Cerebellar nuclear complex (tissue), 1 donor: ENCODE data around the gene UNC93A.
"Not testable (repeated sequence)": the region's sequence is repeated elsewhere in the genome, so short reads cannot be mapped to it uniquely, and the experiment has no call there.

Experiments
- DNase-seq, 2 experiments: peaks; one replicate each; lab custom pipeline; 2025; lab: John Stamatoyannopoulos, UW

The UNC93A gene

DNA sequence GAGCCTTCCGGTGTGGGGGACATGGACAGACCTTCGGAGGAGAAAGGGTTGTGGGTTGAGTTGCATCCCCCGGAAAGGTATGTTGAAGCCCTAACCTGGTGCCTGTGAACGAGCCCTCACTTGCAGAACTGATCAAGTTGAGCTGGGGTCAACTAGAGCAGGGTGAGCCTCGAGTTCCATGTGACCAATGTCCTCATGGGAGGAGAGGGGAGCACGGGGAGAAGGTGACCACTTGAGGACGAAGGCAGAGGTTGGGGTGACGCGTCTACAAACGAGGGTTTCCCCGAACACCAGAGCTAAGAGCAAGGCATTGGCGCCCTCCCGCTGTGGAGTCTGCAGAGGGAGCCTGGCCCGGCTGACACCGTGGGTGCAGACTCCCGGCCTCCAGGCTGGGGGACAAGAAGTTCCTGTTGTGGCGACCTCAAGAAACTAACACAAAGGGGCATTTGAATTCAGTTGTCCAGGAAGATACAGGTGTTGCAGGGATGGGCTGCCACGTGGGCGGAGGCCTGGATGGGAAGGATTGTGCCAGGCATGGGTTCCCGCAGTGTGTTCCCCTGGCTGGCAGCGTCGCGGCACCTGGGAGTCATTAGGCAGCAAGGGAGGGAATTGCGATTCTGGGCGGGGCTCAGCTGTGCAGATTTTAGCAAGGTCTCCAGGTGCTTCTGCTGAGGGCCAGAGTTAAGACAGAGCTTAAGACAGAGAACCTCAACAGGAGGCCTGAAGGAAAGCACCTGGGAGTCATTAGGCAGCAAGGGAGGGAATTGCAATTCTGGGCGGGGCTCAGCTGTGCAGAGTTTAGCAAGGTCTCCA is 20.4 kb upstream of the UNC93A start:
- no peak for DNase-seq

DNA sequence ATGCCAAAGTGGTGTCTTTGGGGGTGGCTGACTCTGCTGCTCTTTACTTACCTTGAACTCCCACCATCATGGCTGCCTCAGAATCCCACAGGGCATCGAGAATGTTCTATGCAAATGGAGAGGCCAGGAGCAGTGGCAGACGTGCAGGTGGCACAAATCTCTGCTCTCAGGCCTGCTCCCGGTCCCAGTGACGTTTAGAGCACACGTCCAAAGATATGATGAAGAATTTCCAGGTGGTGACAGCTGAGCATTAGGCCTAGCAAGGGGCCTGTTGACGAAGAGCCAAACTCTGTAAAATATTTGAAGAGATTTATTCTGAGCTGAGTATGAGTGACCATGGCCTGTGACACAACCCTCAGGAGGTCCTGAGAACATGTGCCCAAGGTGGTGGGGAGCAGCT is 19.0 kb upstream of the UNC93A start:
- DNase-seq, result no peak

DNA sequence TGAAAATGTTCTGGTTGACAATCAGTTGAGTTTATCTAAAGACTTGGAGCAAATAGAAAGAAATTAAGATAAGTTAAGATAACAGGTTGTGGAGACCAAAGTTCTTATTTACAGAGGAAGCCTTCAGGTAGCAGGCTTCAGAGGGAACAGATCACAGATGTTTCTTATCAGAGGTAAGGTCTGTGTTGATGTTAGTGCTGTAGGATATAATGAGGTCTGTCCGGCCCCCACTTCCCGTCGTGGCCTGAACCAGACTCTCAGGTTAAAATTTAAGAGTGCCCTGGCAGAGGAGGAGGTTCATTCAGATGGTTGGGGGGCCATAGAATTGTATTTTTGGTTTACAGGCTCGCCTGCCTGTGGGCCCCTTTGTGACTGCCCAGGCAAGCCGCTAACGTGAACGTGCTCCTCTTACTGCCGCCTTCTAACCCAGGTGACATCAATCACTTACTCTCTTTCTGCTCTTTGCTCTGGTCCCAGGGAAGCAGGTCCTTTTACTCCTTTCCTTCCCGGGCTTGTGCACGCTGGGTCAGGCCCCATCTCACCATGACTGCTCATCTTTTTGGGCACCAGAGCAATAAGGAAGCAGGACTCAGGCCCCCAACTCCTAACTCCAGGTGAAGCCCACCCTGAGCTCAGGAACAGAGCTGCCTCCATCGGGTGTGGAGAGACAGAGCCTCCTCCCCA is 18.3 kb upstream of the UNC93A start:
- no peak for DNase-seq

DNA sequence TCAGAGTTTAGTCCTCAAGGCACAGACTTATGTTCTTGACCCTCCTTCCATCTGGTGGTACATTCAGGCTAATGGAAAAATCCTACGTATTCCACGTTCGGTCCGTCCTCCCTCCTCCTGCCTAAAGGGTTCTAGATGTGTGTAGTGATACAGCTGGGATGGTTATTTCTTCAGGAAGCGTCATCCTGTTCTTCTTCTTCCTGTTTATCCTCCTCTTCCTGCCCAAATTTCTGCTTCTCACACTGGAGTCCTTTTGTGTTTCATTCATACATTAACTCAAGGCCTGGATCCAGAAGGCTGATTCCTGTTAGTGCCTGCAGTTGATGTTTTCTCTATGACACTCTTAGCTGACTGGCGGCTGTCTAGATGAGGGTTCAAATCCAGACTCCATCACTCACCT is 16.8 kb upstream of the UNC93A start:
- no peak for DNase-seq

DNA sequence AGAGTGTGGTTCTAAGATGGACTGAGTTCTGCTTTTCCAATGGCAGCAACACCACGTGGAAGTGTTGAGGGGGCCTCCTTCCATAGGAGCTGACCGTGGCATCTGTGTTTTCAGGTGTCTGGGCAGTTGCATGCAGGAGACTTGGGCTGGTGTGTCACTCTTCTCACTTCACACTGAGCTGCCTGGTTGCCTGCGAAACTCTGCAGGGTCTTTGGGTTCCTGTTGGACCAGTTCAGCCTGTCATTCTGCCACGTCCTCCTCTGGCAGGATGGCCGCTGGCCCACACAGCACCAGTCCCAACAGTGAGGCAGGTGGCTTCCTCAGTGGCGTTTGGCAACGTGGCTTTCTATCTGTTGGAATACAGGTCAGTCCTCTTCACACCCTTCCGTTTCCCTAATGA is 16.1 kb upstream of the UNC93A start:
- no peak for DNase-seq

DNA sequence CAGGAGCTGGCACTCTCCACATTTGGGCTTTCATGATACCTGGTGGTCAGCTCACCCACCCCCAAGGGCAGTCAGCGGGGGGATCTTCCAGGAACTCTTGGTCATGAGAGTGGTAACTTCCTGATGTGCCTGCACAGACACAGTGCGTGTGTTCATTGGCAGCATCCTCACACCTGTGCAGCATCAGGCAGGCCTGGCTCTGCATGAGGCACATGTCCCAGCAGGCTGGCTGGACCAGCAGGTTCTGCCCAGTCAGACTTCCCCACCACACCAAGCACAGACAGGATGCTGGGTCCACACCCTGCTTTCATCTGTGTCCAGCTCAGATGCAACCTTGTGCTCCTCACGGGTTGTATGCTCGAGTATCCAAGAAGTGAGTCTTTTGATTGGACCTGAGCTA is 15.7 kb upstream of the UNC93A start:
- DNase-seq, result no peak

DNA sequence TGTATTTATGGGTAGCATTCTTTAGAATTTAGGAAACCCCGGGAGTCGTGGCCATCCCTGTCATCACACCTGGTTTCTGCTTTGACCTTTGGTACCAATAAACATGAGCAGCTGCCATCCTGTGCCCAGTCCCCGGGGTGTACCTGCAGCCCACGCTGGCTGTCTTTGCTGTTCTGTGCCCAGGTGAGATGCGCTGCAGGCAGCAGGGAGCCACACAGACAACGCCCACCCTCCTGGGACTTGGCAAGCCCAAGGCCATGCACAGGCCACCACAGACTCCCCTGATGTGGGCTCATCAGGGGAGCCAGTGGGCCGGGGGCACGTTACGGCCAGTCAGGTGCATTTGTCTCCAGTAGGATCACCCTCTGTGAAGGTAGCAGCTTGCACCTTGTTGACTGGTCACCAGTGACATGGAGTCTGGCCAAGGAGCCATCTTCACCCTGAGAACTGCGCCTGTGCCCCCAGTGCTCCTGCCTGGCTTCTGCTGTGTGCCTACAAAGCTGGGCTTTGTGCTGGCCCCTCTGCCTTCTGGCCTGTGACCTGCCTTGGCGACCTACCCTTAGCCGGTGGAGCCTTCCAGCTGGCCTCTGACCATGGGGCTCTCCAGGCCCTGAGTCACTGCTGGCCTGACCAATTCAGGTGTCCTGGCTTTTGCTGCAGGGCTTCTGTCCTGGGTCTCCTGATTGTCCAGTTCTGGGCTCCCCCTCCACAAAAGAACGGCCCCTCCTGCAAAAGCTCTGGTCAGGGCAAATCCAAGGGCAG is 14.2 kb upstream of the UNC93A start:
- no peak for DNase-seq

DNA sequence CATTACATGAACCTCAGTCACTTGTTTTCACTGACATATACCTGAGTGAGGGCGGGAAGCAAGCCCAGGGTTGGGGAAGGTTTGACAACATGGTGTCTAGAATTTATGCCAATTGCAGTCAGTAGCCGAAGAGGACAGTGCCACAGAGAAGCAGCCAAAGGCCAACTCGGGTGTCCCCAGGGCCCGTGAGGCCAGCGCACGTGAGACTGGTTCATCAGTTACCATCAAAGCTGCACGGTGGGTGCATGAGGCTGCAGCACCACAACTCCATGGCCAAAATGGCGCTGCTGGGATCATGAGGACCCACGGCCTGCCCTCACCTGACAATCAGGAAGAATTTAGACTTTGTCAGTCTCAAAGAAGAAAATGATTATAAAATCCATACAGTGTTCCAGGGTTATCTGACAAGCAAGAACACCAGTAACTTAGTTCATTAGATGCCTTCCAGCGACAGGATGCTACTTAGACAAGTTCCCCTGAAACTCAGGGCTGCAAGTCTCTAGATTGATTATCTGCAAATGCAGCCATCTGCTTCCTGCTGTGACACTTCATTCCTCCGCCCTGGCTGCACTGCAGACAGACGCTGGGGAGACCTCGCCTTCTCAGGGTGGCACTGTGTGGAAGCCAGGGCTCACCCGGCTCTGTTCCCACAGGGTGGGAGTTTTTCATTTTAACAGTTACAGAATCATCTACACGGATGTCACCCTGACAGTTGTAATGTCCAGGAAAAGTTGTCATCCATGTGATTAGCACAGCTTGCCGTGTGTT is 12.8 kb upstream of the UNC93A start:
- DNase-seq, result not testable (repeated sequence)

DNA sequence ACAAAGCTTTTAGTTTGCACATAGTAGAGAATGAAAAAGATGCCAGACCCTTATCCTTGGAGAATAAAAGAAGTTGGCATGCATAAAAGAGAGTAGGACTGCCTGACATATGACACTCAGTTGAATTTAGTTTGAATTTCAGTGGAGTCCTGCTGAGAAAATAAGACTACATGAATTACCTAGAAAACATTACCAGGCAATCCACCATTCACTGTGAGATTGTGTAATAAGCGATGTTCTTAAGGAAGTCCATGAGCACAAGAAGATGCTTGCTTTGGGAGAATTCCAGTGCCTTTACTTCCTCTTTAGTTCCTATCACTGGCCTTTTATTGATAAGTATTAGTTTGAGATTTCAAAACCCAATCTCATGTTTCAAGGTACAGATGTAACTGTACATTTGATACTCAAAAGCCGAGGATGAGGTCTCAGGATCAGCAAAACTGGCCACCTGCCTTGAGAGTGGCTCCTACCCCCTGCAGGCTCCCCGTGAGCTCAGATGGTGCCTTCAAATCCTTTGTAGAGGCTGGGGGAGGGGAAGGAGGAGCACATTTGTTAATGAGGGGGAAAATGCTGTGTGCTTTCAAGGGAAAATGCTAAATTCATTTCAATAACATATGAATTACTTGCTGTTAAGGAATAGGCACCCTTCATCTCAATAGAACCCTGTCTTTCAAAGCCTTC is 11.2 kb upstream of the UNC93A start:
- DNase-seq, result no peak

DNA sequence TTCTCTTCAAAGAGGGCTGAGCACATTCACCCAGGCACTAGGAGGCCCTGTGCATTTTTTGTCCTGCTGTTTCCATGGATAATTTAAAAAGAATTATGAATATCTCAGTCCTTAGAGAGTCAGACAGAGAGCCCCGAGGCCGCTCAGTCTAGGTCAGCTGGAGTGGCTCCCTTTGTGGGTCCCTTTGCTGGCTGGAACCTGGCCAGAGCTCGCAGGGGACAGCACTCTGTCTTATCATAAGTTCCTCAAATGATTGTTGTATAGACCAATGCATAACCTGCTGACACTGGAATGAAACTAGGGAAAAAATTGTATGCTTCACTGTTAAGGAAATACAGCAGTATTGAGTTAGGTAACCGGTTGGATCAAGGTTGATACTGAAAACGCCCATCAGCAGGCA is 10.6 kb upstream of the UNC93A start:
- not testable (repeated sequence) for DNase-seq

DNA sequence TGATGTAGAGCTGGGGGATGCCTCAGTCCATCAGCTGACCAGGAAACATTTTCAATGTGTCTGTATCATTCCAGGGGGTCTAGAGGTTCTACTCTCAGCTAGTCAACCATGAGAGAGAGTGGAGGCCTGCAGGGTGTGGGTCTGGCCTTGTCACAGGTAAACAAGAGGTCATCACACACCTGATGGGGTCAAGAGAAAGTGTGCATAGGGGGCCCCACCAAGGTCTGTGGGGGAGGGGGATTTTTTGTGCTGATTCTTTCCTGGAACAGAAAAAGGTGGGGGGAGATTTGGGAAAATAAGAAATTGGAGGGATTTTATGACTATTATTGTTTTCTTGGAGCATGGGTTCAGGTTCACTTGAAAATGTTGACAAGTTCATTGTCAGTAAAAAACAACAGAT is 8.9 kb upstream of the UNC93A start:
- no peak for DNase-seq

DNA sequence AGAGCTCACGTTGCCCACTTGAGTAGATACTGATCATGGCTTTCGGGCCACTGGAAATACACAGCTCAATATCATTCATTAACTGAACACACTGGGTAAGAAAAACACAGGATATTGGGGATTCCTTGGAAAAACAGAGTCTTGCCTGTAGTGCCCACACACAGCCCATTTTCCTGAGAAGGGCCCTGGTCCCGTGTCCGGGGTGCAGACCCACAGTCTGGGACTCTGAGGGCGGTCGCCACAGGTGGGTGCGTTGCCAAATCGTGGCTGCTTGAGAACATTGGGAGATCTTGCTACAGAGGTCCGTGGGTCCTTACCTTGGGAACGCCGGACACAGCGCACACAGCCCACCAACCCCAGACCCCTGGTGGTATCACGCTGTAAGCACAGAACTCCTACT is 6.5 kb upstream of the UNC93A start:
- not testable (repeated sequence) for DNase-seq

DNA sequence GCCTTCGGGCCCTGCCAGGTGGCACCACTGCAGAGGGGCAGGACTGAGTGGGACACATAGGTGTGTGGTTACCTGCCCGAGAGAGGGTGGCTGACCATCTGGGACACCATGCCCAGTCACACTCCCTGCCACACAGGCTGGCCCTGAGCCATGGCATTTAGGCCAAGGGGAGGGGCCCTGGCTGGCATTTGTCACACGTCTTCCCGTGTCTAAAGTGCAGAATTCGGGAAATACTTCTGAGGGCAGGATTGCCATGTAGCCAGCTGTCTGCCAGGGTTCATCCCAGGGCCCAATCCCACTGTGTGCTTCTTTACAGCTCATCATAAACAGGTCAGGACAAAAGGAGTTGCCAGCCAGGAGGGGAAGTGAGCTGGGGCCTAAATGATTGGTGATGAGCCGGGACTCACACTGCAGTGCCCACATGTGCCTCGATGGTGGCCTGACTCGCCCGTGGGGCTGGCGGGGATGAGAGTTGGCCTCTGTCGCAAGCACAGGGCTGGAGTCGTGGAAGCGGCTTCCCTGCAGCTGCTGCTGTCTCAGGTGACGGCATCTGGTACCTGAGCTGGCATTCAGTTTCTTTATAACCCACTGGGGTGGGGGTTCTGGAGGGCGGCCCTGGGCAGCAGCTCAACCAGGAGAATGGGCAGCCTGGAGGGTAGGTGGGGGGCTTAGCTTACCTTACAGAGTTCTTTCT is 5.9 kb upstream of the UNC93A start:
- no peak for DNase-seq

DNA sequence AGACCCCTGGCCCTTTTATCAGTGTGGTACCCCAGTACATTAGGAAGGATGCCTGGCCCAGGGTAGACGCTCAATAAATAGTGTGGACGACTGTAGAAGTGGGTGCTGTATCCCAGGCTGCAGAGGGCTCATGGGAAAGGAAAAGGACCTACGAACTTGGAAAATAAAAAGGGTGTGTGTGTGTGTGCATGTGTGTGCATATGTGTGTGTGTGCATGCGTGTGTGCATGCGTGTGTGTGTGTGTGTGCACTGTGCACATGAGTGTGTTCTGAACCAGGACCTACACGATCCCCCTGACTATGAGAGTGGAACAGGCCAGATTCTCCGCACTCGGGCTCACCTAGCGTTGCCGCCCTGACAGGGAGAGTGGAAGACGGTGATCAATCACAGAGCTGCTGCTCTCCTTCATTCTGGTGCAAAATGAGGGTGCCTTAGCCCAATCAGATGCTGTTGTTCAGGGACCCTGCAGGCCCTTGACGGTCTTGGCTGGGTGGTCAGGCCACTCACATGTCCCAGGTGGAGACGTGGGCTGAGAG is 3.5 kb upstream of the UNC93A start:
- DNase-seq, result no peak

DNA sequence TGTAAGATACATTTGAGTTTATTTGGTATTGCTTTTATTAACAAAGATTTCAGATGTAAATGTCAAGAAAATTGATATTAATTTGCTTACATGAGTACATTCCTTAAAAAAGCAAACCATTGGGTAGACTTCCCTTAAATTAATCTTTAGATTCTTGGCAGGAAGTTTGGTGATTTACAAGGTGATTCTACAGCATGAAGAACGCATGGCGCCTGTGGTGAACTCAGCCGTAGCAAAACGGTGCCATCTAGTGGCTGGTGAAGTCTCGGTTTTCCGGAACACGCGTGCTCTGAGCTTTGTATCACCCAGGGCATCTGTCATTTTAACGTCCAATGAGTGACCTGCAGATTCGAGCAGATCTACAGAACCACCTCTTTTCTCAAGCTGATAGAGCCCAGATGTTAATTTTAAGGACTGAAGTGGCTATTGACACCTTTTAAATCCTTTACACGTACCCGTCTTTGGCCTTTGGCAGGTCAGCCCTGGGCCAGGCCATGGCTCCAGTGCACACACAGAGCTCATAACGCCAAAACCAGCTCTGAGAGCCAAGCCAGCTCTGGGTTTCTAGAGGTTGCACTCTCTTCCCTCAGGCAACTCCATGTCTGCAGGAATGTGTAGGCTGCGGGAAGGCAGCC is 2.4 kb upstream of the UNC93A start:
- DNase-seq, result not testable (repeated sequence)

DNA sequence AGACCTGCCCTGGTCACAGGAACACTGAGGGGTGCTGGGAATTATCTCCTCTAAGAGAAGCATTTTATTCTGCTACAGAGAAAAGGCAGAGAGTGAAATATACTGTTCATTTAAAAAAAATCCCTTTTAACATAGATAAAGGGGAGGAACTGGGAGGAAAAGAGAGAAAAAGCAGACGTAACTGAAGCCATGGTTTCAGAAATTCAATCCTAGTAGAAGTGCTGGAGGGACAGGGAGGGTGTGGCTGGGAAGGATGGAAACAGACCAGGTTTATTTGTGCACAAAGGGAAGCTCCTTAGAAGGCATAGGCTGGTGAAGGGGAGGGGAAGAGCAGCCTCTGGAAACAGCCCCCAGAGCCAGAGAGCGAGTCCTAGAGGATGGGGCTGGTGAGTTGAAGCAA is 1.8 kb upstream of the UNC93A start:
- not testable (repeated sequence) for DNase-seq

DNA sequence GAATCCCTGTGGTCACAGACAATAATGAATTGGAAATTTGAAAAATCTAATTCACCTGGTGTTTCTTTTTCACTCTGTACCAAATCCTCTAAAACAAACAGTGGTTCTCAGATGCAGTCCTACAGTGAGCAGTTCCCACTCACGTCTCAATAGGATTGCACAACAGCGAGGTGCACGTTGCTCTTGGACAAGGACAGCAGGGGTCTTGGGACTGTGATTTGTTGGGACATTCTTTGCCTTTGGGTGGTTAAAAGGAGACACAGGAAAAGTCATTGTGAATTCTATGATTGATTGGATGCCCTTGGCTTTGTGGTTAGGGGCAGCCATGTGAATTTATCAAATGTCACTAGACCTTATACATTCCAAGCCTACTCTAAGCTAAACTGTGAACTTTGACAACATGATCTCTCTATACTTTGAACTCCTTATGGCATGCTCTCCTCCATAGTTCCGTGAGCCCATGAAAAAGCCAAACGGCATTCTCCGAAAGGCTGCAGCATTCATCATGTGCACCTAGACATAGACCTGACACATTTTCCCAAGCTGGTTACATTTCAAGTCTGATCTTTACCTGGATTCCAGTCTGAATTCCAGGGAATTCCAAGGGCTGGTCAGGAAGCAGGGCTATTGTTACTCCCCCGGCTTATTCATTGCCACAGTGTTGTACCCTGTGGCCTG is 647 bp downstream of the UNC93A start:
- DNase-seq, result no peak

DNA sequence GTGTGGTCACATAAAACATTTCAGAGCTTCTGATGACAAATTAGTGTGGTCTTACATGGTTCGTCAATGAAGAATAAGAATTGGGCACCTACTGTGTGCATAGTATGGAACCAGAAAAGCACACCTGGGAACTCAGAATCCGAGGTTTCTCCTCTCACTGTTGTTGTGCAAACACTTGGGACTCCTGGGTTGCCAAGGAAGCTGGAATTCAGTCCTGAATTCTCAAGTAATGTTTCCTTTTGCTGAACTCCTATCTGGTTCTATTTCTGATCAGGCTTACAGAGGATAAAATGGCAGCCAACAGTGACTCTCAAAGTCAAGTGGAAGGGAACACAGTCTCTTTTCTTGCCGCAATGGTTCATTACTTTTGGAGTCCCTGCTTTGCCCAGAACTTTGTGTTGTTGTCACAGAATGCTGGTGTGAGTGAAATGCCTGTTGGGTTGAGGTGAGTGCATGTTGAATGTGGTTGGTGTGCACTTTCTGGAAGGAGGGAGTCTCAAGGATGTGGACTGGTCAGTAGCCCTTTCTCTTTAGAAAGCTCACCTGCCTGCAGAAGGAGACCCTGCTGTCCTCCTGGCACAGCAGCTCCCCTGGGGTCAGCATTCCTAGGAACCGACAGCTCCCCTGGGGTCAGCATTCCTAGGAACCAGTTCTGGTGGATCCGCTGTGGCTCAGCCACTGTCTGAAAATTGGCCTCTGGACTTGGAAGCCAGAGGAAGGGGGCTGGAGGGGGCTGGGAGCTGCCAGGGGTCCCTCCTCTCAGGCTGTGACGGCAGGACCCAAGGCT is 1.4 kb downstream of the UNC93A start:
- DNase-seq, result no peak

DNA sequence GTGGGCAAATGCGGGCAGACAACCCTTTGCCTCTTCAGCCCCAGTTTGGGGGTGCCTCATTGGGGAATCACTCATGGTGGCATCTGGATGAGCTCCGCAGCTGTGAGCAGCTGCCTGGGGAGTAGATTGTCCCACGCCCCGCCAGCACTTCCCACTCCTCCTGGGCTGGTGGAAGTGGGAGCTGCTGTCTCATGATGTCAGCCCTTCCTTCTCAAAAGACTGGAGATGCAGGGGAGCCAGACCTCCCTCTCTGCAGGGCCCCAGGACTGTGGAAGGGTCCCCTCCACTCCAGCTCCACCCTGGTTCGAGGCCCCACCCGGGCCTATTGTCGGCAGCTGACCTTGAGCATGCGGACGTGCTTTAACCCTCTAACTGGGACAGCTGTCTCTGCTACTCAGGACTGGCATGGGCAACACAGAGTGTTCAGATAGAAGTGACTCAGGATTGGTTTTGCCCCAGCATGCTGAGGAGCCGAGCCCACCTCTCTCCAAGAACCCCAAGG is 2.0 kb downstream of the UNC93A start:
- DNase-seq, result no peak
